IMR-90 (cell line): ENCODE results near the gene CSRNP3.

ENCODE experiments used
- CEBPB ChIP-seq: IDR thresholded peaks from 2 replicates; pipeline ENCODE4 v1.6.1; 2012; ENCODE audit warnings: low read depth, low read length, improper control_type of control experiment
- CTCF ChIP-seq: conservative IDR thresholded peaks from 2 replicates; pipeline ENCODE4 v1.5.1; 2012; ENCODE audit warnings: mild to moderate bottlenecking, low read depth, low read length, improper control_type of control experiment
- FOS ChIP-seq: fragments of 150-350 bp; IDR thresholded peaks from 2 replicates; pipeline ENCODE4 v1.6.1; 2016; ENCODE audit warnings: low read depth, low read length
- MAFK ChIP-seq: IDR thresholded peaks from 2 replicates; pipeline ENCODE4 v1.6.1; 2012; ENCODE audit warnings: low read depth, low read length, improper control_type of control experiment
- MXI1 ChIP-seq: IDR thresholded peaks from 2 replicates; pipeline ENCODE4 v1.6.1; 2012; ENCODE audit warnings: low read depth, mild to moderate bottlenecking, low read length, moderate library complexity, borderline replicate concordance
- POLR2A ChIP-seq: IDR thresholded peaks from 2 replicates; pipeline ENCODE4 v1.6.1; 2012; ENCODE audit warnings: mild to moderate bottlenecking, low read depth, low read length
- RAD21 ChIP-seq: IDR thresholded peaks from 2 replicates; pipeline ENCODE4 v1.6.1; 2012; ENCODE audit warnings: low read length, improper control_type of control experiment
- RCOR1 ChIP-seq: IDR thresholded peaks from 2 replicates; pipeline ENCODE4 v1.6.1; 2012; ENCODE audit warnings: mild to moderate bottlenecking, low read length, improper control_type of control experiment; ENCODE audit not compliant: insufficient replicate concordance
- SMC3 ChIP-seq: fragments of 150-350 bp; IDR thresholded peaks from 2 replicates; pipeline ENCODE4 v1.6.1; 2016; ENCODE audit warnings: low read depth, mild to moderate bottlenecking, antibody characterized with exemption, low read length, moderate library complexity

DNA sequence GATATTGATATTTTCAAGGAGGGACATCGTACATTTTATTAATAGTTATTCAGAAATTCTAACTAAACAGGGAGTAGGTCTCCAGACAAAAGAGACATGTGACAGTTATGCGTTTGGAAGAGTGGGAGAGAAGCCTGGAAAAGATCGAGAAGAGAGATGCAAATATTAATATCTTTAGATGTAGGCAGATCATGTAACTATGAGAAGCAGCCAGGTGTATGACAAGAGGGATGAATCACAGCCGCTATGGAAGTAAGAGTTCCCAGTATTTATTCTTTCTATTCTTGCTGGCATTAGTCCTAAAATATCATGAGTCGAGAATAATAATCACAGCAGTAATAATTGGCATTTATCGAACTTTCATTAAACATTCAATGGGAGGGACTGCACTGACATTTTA, 140.2 kb downstream of the CSRNP3 start:
- TF ChIP-seq SMC3, result no peak
- no peak for TF ChIP-seq CTCF
- no peak for TF ChIP-seq POLR2A
- no peak for TF ChIP-seq CEBPB
- TF ChIP-seq MXI1, result no peak
- TF ChIP-seq FOS, result no peak
- no peak for TF ChIP-seq MAFK
- TF ChIP-seq RAD21, result no peak
- TF ChIP-seq RCOR1, result no peak
